H1 (cell line): ENCODE results near the gene RARA. TPM values are rescaled to one million over a fixed set of nuclear protein-coding genes. Genes with fewer than 3 reads are reported as not detected.

Experiments
- CTCF ChIA-PET: fragments of 300-600 bp; sonication (Branson Sonifier 250); formaldehyde crosslinking; loops from one replicate; lab custom pipeline; 2021; ENCODE audit not compliant: partially characterized antibody; lab: Charles Lee
- POLR2A ChIA-PET: fragments of 300-600 bp; sonication (Branson Sonifier 250); formaldehyde crosslinking; loops from one replicate; lab custom pipeline; 2021; ENCODE audit warnings: inconsistent platforms; ENCODE audit not compliant: partially characterized antibody; lab: Charles Lee
- DNase-seq, 2 experiments: peaks; one replicate each; pipeline versions ENCODE4 v3.0.0 to v3.0.0-alpha.2; 2010 to 2022; ENCODE audit warnings: low spot score in 2 of 2, low read depth in 1 of 2, mixed read lengths in 1 of 2
- FAIRE-seq: peaks from 2 replicates; lab custom pipeline; 2011; peaks lifted over from hg19 to GRCh38; lab: Jason Lieb, UNC
- H2AFZ ChIP-seq: 2 replicates; pipeline ENCODE4 v1.8.1; 2012; ENCODE audit warnings: low read length, inconsistent platforms
- H2AK5ac ChIP-seq: 2 replicates; pipeline ENCODE4 v1.6.1; 2013; ENCODE audit warnings: low read depth, low read length
- H2BK120ac ChIP-seq: replicated peaks from 2 replicates; pipeline ENCODE3; 2013; ENCODE audit warnings: low read depth, low read length, inconsistent platforms
- H2BK12ac ChIP-seq: 2 replicates; pipeline ENCODE4 v1.6.1; 2013; ENCODE audit warnings: low read depth, low read length
- H2BK15ac ChIP-seq: 2 replicates; pipeline ENCODE4 v1.6.1; 2013; ENCODE audit warnings: low read length
- H2BK20ac ChIP-seq: 2 replicates; pipeline ENCODE4 v1.6.1; 2013; ENCODE audit warnings: low read length
- H2BK5ac ChIP-seq: 2 replicates; pipeline ENCODE4 v1.6.1; 2013; ENCODE audit warnings: low read depth, low read length
- H3K14ac ChIP-seq: 2 replicates; pipeline ENCODE4 v1.6.1; 2013; ENCODE audit warnings: inconsistent platforms; ENCODE audit not compliant: insufficient read length
- H3K18ac ChIP-seq: 2 replicates; pipeline ENCODE4 v1.6.1; 2013; ENCODE audit warnings: low read length; ENCODE audit errors: extremely low read depth
- H3K23ac ChIP-seq: 2 replicates; pipeline ENCODE4 v1.6.1; 2013; ENCODE audit warnings: inconsistent platforms; ENCODE audit not compliant: insufficient read length
- H3K23me2 ChIP-seq: 2 replicates; pipeline ENCODE4 v1.6.1; 2013; ENCODE audit warnings: low read depth, low read length
- H3K27ac ChIP-seq: 2 replicates; pipeline ENCODE4 v1.6.1; 2011; ENCODE audit warnings: low read depth, low read length, inconsistent platforms
- H3K27me3 ChIP-seq, 4 experiments: replicated peaks in 1 of 4; 1 replicate in 1 of 4; 2 replicates in 3 of 4; pipeline versions ENCODE4 v1.6.1 to v1.8.1; 2011 to 2013; ENCODE audit warnings: low read length in 3 of 4, mild to moderate bottlenecking in 3 of 4, inconsistent platforms in 2 of 4, mixed read lengths in 2 of 4, moderate library complexity in 1 of 4; ENCODE audit not compliant: control insufficient read depth in 3 of 4, insufficient read depth in 3 of 4; ENCODE audit errors: extremely low read depth in 1 of 4
- H3K36me3 ChIP-seq, 4 experiments: 2 replicates each; pipeline versions ENCODE4 v1.6.1 to v1.8.1; 2011 to 2013; ENCODE audit warnings: mild to moderate bottlenecking in 4 of 4, low read length in 3 of 4, moderate library complexity in 2 of 4, control low read depth in 1 of 4, inconsistent platforms in 1 of 4; ENCODE audit not compliant: insufficient read depth in 4 of 4, control insufficient read depth in 2 of 4
- H3K4ac ChIP-seq: replicated peaks from 2 replicates; pipeline ENCODE3; 2013; ENCODE audit warnings: low read length, low read depth, mixed read lengths, inconsistent platforms; ENCODE audit not compliant: insufficient read length
- H3K4me1 ChIP-seq, 4 experiments: replicated peaks in 1 of 4; 1 replicate in 1 of 4; 2 replicates in 3 of 4; pipeline versions ENCODE4 v1.6.1 to v1.8.1; 2011 to 2013; ENCODE audit warnings: low read length in 3 of 4, inconsistent platforms in 2 of 4, mixed read lengths in 1 of 4; ENCODE audit not compliant: insufficient read depth in 4 of 4, control insufficient read depth in 3 of 4
- H3K4me2 ChIP-seq, 2 experiments: 2 replicates each; pipeline versions ENCODE4 v1.6.1 to v1.8.1; 2011 to 2013; ENCODE audit warnings: low read depth in 2 of 2, low read length in 2 of 2, control low read depth in 1 of 2, inconsistent platforms in 1 of 2, mild to moderate bottlenecking in 1 of 2; ENCODE audit not compliant: insufficient read depth in 1 of 2
- H3K4me3 ChIP-seq, 4 experiments: fragments of 200-600, 300-600 bp in 1 of 4; sonication (generic), shearing (Covaris generic), sonication (Bioruptor Twin) in 1 of 4; 2 replicates each; pipeline versions ENCODE4 v1.5.1 to v1.8.1; 2011 to 2016; ENCODE audit warnings: low read length in 4 of 4, low read depth in 3 of 4, control low read depth in 2 of 4, inconsistent platforms in 2 of 4, mild to moderate bottlenecking in 2 of 4, mixed read lengths in 1 of 4, moderate library complexity in 1 of 4; ENCODE audit not compliant: insufficient read depth in 2 of 4; ENCODE audit errors: extremely low read depth in 1 of 4
- H3K56ac ChIP-seq: replicated peaks from 2 replicates; pipeline ENCODE3; 2013; ENCODE audit warnings: low read depth, mild to moderate bottlenecking, mixed read lengths, low read length, inconsistent platforms; ENCODE audit not compliant: insufficient read length
- H3K79me1 ChIP-seq: 2 replicates; pipeline ENCODE4 v1.6.1; 2013; ENCODE audit warnings: low read depth, low read length, control low read depth
- H3K79me2 ChIP-seq, 2 experiments: 2 replicates each; pipeline versions ENCODE4 v1.6.1 to v1.8.1; 2012 to 2013; ENCODE audit warnings: low read length in 2 of 2, mild to moderate bottlenecking in 2 of 2, inconsistent platforms in 1 of 2; ENCODE audit not compliant: insufficient read depth in 2 of 2, control insufficient read depth in 1 of 2
- H3K9ac ChIP-seq, 4 experiments: replicated peaks in 1 of 4; 1 replicate in 1 of 4; 2 replicates in 3 of 4; pipeline versions ENCODE4 v1.6.1 to v1.8.1; 2011 to 2013; ENCODE audit warnings: low read depth in 3 of 4, low read length in 3 of 4, control low read depth in 2 of 4, mild to moderate bottlenecking in 2 of 4, moderate library complexity in 2 of 4, inconsistent platforms in 1 of 4; ENCODE audit errors: extremely low read depth in 1 of 4
- H3K9me3 ChIP-seq, 2 experiments: 2 replicates each; pipeline versions ENCODE4 v1.6.1 to v1.8.1; 2012 to 2013; ENCODE audit warnings: mild to moderate bottlenecking in 2 of 2, moderate library complexity in 2 of 2, control low read depth in 1 of 2, inconsistent platforms in 1 of 2, low read depth in 1 of 2, low read length in 1 of 2, mixed read lengths in 1 of 2; ENCODE audit not compliant: insufficient read depth in 2 of 2
- H4K20me1 ChIP-seq, 2 experiments: replicated peaks in 1 of 2; 2 replicates each; pipeline versions ENCODE3 to v1.8.1; 2011 to 2013; ENCODE audit warnings: inconsistent platforms in 2 of 2, low read length in 2 of 2, mild to moderate bottlenecking in 1 of 2; ENCODE audit not compliant: insufficient read depth in 2 of 2, control insufficient read depth in 1 of 2
- H4K5ac ChIP-seq: 2 replicates; pipeline ENCODE4 v1.6.1; 2013; ENCODE audit warnings: low read length, low read depth, mixed read lengths, inconsistent platforms; ENCODE audit not compliant: insufficient read length
- H4K8ac ChIP-seq: 2 replicates; pipeline ENCODE4 v1.8.0; 2013; ENCODE audit warnings: mild to moderate bottlenecking, moderate library complexity, low read length, inconsistent platforms; ENCODE audit not compliant: insufficient read depth; ENCODE audit errors: extremely low read depth
- H4K91ac ChIP-seq: replicated peaks from 2 replicates; pipeline ENCODE3; 2013; ENCODE audit warnings: low read length, mixed read lengths, inconsistent platforms; ENCODE audit not compliant: insufficient read length
- ATF2 ChIP-seq: IDR thresholded peaks from 2 replicates; pipeline ENCODE4 v1.6.1; 2012; ENCODE audit warnings: low read length, inconsistent platforms
- MAFK ChIP-seq: IDR thresholded peaks from 2 replicates; pipeline ENCODE4 v1.6.1; 2012; ENCODE audit warnings: low read depth, mild to moderate bottlenecking, improper control_type of control experiment, low read length
- NANOG ChIP-seq: IDR thresholded peaks from 2 replicates; pipeline ENCODE4 v1.6.1; 2011; ENCODE audit warnings: low read length, low read depth, mild to moderate bottlenecking, inconsistent platforms; ENCODE audit not compliant: insufficient read depth, poor library complexity, severe bottlenecking
- NRF1 ChIP-seq: IDR thresholded peaks from 2 replicates; pipeline ENCODE4 v1.6.1; 2011; ENCODE audit warnings: mild to moderate bottlenecking, low read depth, low read length, improper control_type of control experiment
- POLR2A ChIP-seq, 2 experiments: IDR thresholded peaks; 1 replicate in 1 of 2; 2 replicates in 1 of 2; pipeline ENCODE4 v1.6.1; 2011; ENCODE audit warnings: low read depth in 2 of 2, low read length in 2 of 2, mild to moderate bottlenecking in 2 of 2; ENCODE audit errors: control extremely low read depth in 1 of 2
- POLR2AphosphoS5 ChIP-seq: IDR thresholded peaks from 2 replicates; pipeline ENCODE4 v1.6.1; 2011; ENCODE audit warnings: low read depth, low read length
- RFX5 ChIP-seq: IDR thresholded peaks from 2 replicates; pipeline ENCODE4 v1.6.1; 2011; ENCODE audit warnings: low read depth, low read length, improper control_type of control experiment, borderline replicate concordance
- USF2 ChIP-seq: IDR thresholded peaks from 2 replicates; pipeline ENCODE4 v1.6.1; 2011; ENCODE audit warnings: low read length, improper control_type of control experiment
- WGBS, 2 experiments: shearing (Covaris generic) in 1 of 2; methylation state at CpG; one replicate each; pipeline versions ENCODE4 v1.1.6 to v1.1.7; 2013 to 2015; ENCODE audit warnings: low lambda C conversion rate in 2 of 2, mixed read lengths in 2 of 2, inconsistent platforms in 1 of 2, low coverage in 1 of 2, missing lambda C conversion rate in 1 of 2; ENCODE audit not compliant: insufficient replicate concordance in 2 of 2, insufficient coverage in 1 of 2, insufficient read length in 1 of 2; ENCODE audit errors: extremely low coverage in 1 of 2, missing lambda C conversion rate in 1 of 2; 5-methylcytosine and 5-hydroxymethylcytosine counted together
- polyA plus RNA-seq, 7 experiments: library from polyadenylated mRNA; depleted of rRNA in 3 of 7; stranded (reverse) in 5 of 7; unstranded in 2 of 7; fragments of >200 nt in 5 of 7; fragments of 200-250 nt in 2 of 7; gene quantifications; 1 replicate in 5 of 7; 2 replicates in 1 of 7; 4 replicates in 1 of 7; pipeline versions ENCODE4 v1.2.1 to v1.2.3, GENCODE V29; 2011 to 2013; ENCODE audit warnings: missing spikeins in 2 of 7, mixed read lengths in 2 of 7
- total RNA-seq: library from RNA; stranded (reverse); fragmentation: NEBNext Ultra II Directional; extraction: Animal tissue kit (Norgen Biotek cat#: 25700); gene quantifications from 2 replicates; pipeline ENCODE4 v1.2.1, GENCODE V29; 2021

RARA gene
- total and polyA plus RNA-seq, 2 of the 8 experiments (the other 6 are each of a cell fraction or from before 2014, with no cell fraction given), result 4.4 to 16.5 TPM

GRCh38 chr17:40361063-40361924 lies 52.3 kb downstream of the RARA start:
- WGBS, 2 experiments, result 53% methylated on average over 28 of the region's 32 CpGs; no CpG with 5 or more reads in 1 of the 2 experiments
- H3K56ac ChIP-seq, result no peak overlapping the region
- peak overlapping the region; percentile 77; the same call in 1 of the 2 replicates for H2AK5ac ChIP-seq
- peak overlapping the region; percentile 57; the same call in 1 of the 2 replicates for H3K18ac ChIP-seq
- peak overlapping the region; percentile 6; the same call in 1 of the 2 replicates for H2BK12ac ChIP-seq
- H2AFZ ChIP-seq, result peak overlapping the region; percentile 36; the same call in 1 of the 2 replicates
- no peak overlapping the region for H3K27ac ChIP-seq
- H2BK5ac ChIP-seq, result no peak overlapping the region; the same call in 1 of the 2 replicates
- ChIA-PET POLR2A (interaction anchor here (0.6 to 27.8 kb wide), 9 partner anchors 9 to 1330 kb away, joined by 3 to 570 read pairs (median 3); partner anchors contain the start of genes CDC6 and RARA), CTCF (interaction anchor here (0.6 to 30.8 kb wide), 35 partner anchors 9 to 1306 kb away, joined by 3 to 1198 read pairs (median 4); partner anchors contain the start of gene RARA)
- no peak overlapping the region; the same call in 1 of the 2 replicates for H4K8ac ChIP-seq
- peaks cover 18% of the 10 kb centered on the region; the same call in 1 of the 2 replicates for H3K23me2 ChIP-seq
- no peak overlapping the region for H4K91ac ChIP-seq
- H2BK120ac ChIP-seq, result no peak overlapping the region
- H3K36me3 ChIP-seq, result no peaks in the 10 kb centered on the region
- H4K20me1 ChIP-seq, result peaks cover 0 to 2% of the 10 kb centered on the region in 2 experiments
- H3K23ac ChIP-seq, result no peak overlapping the region
- no peak overlapping the region for H2BK15ac ChIP-seq
- H3K14ac ChIP-seq, result no peak overlapping the region
- H3K4me1 ChIP-seq, result peaks cover 6 to 34% (median 20%) of the 10 kb centered on the region in 4 experiments
- H4K5ac ChIP-seq, result no peak overlapping the region
- H3K4ac ChIP-seq, result no peak overlapping the region
- 0 out of 2 replicates have a peak overlapping the region, but pooled peaks have one; percentile 50 for H2BK20ac ChIP-seq
- H3K79me1 ChIP-seq, result no peaks in the 10 kb centered on the region
- FAIRE-seq (no peak), DNase-seq (peak in 1 of 2 experiments; percentile 64)
- H3K27me3 ChIP-seq, result peaks cover 8 to 27% (median 24%) of the 10 kb centered on the region in 4 experiments
- no peaks in the 10 kb centered on the region for H3K9me3 ChIP-seq
- no peak overlapping the region for H3K9ac ChIP-seq
- peak overlapping the region; percentile 5 to 16 for H3K4me2 ChIP-seq
- no peaks in the 10 kb centered on the region for H3K79me2 ChIP-seq
- no peak overlapping the region for H3K4me3 ChIP-seq
- TF ChIP-seq RFX5, result no peak
- TF ChIP-seq ATF2, result no peak
- TF ChIP-seq NANOG, result no peak
- TF ChIP-seq MAFK, result no peak
- TF ChIP-seq POLR2A (IDR thresholded peaks at IDR 0.05; ENCODE audit: control extremely low read depth in 1 of 2, low read depth in 2 of 2, low read length in 2 of 2), result no peak
- no peak for TF ChIP-seq POLR2AphosphoS5
- TF ChIP-seq NRF1, result no peak
- TF ChIP-seq USF2, result no peak
